GM18508 (cell line): ENCODE measurements around the gene HACD2.

ENCODE experiments used
- ATAC-seq: cut with Tn5 transposase; IDR thresholded peaks from one replicate; pipeline ENCODE4 v1.9.1; 2021; ENCODE audit warnings: moderate number of reproducible peaks; ENCODE audit not compliant: insufficient read depth, unreplicated experiment

HACD2 gene

GRCh38 chr3:123453675-123454074, 131.2 kb downstream of the HACD2 start:
- no peak for ATAC-seq

GRCh38 chr3:123451186-123451585, 133.7 kb downstream of the HACD2 start:
- ATAC-seq = no peak

- ATAC-seq = no peak
These were observed 134.8 kb downstream of the HACD2 start for GRCh38 chr3:123449997-123450604.

- no peak for ATAC-seq
These were observed 135.5 kb downstream of the HACD2 start for GRCh38 chr3:123449102-123449996.

- ATAC-seq = no peak
These were observed 136.2 kb downstream of the HACD2 start, which contains the start of gene ADCY5 for GRCh38 chr3:123448536-123449101. Gene ADCY5 (minus strand): TSS chr3:123449090. CDS start chr3:123448545, 545 bp downstream.

GRCh38 chr3:123447749-123448517, 136.9 kb downstream of the HACD2 start:
- no peak for ATAC-seq

GRCh38 chr3:123447416-123447748, 137.5 kb downstream of the HACD2 start:
- no peak for ATAC-seq

GRCh38 chr3:123446610-123447109, 138.2 kb downstream of the HACD2 start:
- ATAC-seq = no peak

- ATAC-seq = no peak
These were observed 138.6 kb downstream of the HACD2 start for GRCh38 chr3:123446210-123446609.

- ATAC-seq = no peak
These were observed 139.2 kb downstream of the HACD2 start for GRCh38 chr3:123445702-123446101.

- no peak for ATAC-seq
These were observed 140.1 kb downstream of the HACD2 start for GRCh38 chr3:123444744-123445143.

- ATAC-seq = no peak
These were observed 140.8 kb downstream of the HACD2 start for GRCh38 chr3:123444023-123444422.

GRCh38 chr3:123442908-123443307, 141.9 kb downstream of the HACD2 start:
- no peak for ATAC-seq

- no peak for ATAC-seq
These were observed 142.7 kb downstream of the HACD2 start for GRCh38 chr3:123442125-123442524.
